Measurements from ENCODE around the gene WNT11.

WNT11 gene

GRCh38 chr11:76237000-76237649 is 30.8 kb upstream of the WNT11 start:
- DNase-seq = no peak

GRCh38 chr11:76236092-76236999 is 30.0 kb upstream of the WNT11 start:
- peak; percentile 58 for DNase-seq

GRCh38 chr11:76235233-76236091 is 29.2 kb upstream of the WNT11 start:
- peak; percentile 93 for DNase-seq

DNA sequence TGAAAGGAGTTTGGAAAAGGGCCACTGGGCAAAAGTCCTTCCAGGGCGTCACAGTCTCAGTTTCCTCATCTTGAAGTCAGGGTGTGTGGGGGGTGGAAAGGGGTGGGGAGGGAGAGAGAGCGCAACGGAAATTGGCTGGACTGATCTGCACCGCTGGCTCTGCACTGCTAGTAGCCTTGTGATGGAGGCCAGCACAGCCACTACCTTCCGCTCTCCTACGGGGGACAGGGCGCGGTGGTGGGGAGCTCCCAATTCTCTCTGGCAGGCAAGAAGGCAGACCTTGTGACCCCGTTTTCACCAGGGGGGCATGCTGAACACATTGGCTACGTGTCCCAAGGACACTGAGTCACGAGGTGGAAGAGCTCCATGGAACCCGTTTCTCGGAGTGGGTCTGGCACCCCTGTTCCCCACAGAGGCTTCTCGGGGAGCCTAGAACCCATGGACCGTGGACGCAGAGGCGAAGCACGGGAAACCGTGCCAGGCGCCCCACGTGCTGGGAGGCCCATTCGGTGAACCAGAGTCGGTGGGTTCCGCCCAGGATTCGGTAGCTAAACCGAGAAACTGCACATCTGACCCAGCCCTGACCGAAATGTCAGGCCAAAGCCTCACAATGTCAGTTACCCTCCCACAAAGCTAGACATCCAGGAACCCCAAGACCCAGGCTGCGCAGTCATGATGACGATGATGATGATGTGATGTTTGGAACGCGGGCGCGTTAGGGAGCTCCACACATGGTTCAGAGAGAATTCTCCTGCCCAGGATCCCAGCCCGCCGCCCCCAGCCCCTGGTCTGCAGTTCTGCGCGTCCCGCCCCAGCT is 28.3 kb upstream of the WNT11 start:
- DNase-seq = no peak

- DNase-seq = no peak
Measured at GRCh38 chr11:76234021-76234415, 27.7 kb upstream of the WNT11 start.

DNA sequence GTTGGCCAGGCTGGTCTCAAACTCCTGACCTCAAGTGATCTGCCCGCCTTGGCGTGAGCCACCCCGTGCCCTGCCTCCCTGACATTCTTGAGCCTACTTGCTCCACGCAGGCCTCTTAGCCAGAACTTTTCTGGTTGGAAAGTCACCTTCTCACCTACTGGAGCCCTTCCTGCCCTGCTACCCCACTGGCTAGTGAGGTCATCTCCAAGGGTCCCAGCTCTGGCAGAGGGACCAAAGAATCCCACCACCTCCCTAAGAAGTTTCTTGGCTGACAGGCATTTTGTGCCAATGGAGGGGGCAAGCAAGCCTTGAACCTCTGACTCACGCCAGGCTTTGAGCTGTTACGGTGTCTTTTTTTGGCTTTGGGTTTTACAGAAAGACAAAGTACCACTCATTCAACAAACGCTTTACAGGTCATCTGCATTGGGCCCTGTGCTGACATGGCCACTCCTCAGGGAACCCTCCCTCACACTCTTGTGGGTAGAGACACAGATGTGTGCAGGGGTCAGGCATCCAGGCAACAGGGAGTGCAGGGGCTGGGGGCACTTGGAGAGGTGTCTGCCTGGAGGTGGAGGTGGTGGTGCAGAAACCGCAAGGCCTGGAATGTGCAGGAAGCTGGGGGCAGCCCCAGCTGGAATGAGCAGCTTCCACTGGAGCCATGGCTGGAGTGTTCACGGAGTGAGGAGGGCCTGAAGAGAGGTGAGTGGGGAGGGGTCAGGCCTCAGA is 27.1 kb upstream of the WNT11 start:
- no peak for DNase-seq

DNA sequence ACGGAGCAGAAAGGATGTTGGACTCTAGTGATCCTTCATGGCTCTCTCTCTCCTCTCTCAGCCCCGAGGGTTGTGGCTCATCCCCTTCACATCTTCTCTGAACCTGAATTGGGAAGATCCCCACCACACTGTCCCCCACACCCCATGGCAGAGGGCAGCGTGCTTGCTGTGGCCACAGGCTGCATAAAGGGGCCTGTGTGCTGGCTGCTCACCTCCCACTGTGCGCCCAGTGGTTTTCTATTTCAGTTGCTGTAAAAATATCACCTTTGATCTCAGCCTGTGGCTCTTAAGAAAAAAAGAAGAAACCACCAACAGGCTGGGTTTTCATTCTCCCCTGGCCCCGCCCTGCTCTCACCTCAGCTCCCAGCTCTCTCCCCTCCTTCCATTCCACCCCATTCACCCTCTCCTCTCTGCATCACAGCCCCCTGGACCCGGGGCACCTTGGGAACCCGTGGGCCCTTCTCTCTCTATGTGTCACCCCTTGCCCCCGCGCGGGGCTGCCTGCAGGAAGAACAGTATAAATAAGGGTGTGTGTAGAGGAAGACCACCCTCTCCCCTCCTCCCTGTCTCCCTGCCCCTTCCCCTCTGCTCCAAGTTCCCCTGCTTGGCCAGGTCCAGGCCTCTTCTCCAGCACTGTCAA is 25.8 kb upstream of the WNT11 start:
- no peak for DNase-seq

GRCh38 chr11:76231121-76231738 is 24.9 kb upstream of the WNT11 start:
- DNase-seq = no peak

DNA sequence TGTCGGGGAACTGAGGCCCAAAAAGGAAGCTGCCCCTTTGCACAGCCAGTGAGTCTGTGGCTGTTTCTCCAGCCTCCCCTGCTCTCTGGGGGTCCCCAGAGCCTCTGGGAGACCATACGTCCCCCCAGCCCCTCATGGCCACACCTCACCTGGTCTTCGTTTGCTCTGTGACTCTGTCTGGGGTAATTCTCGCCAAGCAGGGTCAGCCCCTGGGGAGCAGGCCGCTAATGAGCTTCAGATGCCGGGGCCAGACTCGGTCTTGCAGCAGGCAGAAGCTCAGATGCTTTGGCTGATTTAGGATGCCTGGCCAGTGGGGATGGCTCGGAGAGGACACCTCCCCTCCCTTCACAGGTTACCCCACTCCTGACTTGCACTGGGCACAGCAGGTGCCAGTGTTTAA is 24.1 kb upstream of the WNT11 start:
- DNase-seq = no peak

GRCh38 chr11:76229690-76230240 is 23.5 kb upstream of the WNT11 start:
- DNase-seq = no peak

GRCh38 chr11:76228875-76229149 is 22.5 kb upstream of the WNT11 start:
- DNase-seq = no peak

- no peak for DNase-seq
Measured at GRCh38 chr11:76228071-76228874, 22.0 kb upstream of the WNT11 start.

- DNase-seq = no peak
Measured at GRCh38 chr11:76226626-76227025, 20.3 kb upstream of the WNT11 start.

- no peak for DNase-seq
Measured at GRCh38 chr11:76225122-76225611, 18.9 kb upstream of the WNT11 start.

- DNase-seq = no peak
Measured at GRCh38 chr11:76224461-76225121, 18.3 kb upstream of the WNT11 start.

DNA sequence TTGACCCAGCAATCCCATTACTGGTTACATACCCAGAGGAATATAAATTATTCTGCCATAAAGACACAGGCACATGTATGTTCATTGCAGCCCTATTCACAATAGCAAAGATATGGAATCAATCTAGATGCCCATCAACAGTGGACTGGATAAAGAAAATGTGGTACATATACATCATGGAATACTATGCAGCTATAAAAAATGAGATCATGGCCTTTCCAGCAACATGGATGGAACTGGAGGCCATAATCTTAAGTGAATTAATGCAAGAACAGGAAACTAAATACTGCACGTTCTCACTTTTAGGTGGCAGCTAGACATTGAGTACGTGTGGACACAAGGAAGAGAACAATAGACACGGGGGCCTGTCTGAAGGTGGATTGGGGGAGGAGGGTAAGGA is 15.1 kb upstream of the WNT11 start:
- no peak for DNase-seq

- no peak for DNase-seq
Measured at GRCh38 chr11:76219243-76219642, 12.9 kb upstream of the WNT11 start.

DNA sequence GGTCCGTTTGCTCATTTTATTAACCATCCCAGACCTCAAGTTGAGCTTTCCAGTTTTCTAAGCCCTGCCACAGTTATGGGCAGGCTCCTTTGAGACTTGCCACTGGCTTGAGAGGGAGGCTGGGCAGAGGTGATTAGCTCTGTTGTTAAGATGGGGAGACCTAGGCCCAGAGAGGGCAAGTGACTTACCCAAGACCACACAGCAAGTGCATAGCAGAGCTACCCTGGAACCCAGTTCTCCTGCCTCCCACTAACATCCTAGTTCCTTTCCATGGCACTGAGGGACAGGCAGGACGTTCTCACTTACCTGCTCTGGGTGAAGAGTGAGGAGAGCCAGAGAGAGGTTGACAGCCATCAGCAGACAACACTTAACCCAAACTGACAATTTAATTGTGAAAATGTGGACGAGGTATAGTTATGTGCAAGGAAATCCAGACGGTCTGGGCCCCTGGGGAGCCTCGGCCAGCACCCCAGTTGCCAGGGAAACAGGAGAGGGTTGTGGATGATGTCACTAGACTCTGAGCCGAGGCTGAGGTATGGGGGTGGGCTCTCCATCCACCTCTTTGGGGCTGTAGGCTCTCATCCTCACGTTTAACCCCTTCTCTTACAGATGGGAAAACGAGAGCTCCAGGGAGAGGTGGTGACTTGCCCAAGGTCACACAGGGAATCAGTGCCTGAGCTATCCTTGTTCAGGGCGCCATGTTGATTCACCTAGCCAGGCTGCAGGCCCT is 12.3 kb upstream of the WNT11 start:
- no peak for DNase-seq
